ENCODE results near the gene TRIM7. TPM values are rescaled to one million over a fixed set of nuclear protein-coding genes. Genes with fewer than 3 reads are reported as not detected.
"Not testable (repeated sequence)": the region's sequence is repeated elsewhere in the genome, so short reads cannot be mapped to it uniquely, and the experiment has no call there.

Gene TRIM7
- total RNA-seq, 1 donor from 2014 or later, result 4.0 TPM

DNA sequence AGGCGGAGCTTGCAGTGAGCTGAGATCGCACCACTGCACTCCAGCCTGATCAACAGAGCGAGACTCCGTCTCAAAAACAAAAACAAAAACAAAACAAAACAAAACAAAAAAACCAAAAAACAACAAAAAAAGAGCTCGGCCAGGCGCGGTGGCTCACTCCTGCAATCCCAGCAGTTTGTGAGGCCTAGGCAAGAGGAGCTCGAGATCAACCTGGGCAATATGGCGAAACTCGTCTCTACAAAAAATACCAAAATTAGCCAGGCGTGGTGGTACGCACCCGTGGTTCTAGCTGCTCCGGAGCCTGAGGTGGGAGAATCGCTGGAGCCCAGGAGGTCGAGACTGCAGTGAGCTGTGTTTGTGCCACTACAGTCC lies 20.2 kb downstream of the TRIM7 start:
- Mint-ChIP-seq H3K27ac (ENCODE audit: unreplicated experiment) (peak overlapping the region; percentile 99), H3K9me3 (ENCODE audit: unreplicated experiment) (no peaks in the 10 kb centered on the region), H3K36me3 (ENCODE audit: unreplicated experiment) (no peaks in the 10 kb centered on the region), H3K4me1 (ENCODE audit: unreplicated experiment) (peaks cover 19% of the 10 kb centered on the region), H3K4me3 (ENCODE audit: unreplicated experiment) (peak overlapping the region; percentile 86), H3K27me3 (ENCODE audit: unreplicated experiment) (no peaks in the 10 kb centered on the region)
- TF ChIP-seq, protein P1, sequence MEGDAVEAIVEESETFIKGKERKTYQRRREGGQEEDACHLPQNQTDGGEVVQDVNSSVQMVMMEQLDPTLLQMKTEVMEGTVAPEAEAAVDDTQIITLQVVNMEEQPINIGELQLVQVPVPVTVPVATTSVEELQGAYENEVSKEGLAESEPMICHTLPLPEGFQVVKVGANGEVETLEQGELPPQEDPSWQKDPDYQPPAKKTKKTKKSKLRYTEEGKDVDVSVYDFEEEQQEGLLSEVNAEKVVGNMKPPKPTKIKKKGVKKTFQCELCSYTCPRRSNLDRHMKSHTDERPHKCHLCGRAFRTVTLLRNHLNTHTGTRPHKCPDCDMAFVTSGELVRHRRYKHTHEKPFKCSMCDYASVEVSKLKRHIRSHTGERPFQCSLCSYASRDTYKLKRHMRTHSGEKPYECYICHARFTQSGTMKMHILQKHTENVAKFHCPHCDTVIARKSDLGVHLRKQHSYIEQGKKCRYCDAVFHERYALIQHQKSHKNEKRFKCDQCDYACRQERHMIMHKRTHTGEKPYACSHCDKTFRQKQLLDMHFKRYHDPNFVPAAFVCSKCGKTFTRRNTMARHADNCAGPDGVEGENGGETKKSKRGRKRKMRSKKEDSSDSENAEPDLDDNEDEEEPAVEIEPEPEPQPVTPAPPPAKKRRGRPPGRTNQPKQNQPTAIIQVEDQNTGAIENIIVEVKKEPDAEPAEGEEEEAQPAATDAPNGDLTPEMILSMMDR (IDR thresholded peaks at IDR 0.05), result no peak
- no peak for DNase-seq (ENCODE audit: extremely low spot score, unreplicated experiment)

DNA sequence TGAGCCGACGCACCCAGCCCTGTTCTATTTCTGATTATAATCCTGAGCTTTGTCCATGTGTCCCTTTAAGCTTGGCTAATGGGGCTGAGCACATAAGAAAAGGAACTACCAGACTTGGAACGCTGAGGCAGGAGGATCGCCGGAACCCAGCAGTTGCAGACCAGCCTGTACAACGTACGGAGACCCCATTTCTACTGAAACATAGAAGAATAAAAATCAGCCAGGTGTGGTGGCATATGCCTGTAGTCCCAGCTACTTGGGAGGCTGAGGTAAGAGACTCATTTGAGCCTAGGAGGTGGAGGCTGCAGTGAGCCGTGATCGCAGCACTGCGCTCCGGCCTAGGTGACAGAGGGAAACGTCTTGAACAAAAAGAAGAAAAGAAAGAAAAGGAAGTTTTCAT lies 22.3 kb downstream of the TRIM7 start:
- Mint-ChIP-seq H3K27ac (ENCODE audit: unreplicated experiment) (no peak overlapping the region), H3K4me3 (ENCODE audit: unreplicated experiment) (no peak overlapping the region), H3K27me3 (ENCODE audit: unreplicated experiment) (no peaks in the 10 kb centered on the region), H3K4me1 (ENCODE audit: unreplicated experiment) (peaks cover 12% of the 10 kb centered on the region), H3K36me3 (ENCODE audit: unreplicated experiment) (no peaks in the 10 kb centered on the region), H3K9me3 (ENCODE audit: unreplicated experiment) (no peaks in the 10 kb centered on the region)
- DNase-seq (ENCODE audit: extremely low spot score, unreplicated experiment), result no peak
- TF ChIP-seq, protein P1 (IDR thresholded peaks at IDR 0.05), result no peak

DNA sequence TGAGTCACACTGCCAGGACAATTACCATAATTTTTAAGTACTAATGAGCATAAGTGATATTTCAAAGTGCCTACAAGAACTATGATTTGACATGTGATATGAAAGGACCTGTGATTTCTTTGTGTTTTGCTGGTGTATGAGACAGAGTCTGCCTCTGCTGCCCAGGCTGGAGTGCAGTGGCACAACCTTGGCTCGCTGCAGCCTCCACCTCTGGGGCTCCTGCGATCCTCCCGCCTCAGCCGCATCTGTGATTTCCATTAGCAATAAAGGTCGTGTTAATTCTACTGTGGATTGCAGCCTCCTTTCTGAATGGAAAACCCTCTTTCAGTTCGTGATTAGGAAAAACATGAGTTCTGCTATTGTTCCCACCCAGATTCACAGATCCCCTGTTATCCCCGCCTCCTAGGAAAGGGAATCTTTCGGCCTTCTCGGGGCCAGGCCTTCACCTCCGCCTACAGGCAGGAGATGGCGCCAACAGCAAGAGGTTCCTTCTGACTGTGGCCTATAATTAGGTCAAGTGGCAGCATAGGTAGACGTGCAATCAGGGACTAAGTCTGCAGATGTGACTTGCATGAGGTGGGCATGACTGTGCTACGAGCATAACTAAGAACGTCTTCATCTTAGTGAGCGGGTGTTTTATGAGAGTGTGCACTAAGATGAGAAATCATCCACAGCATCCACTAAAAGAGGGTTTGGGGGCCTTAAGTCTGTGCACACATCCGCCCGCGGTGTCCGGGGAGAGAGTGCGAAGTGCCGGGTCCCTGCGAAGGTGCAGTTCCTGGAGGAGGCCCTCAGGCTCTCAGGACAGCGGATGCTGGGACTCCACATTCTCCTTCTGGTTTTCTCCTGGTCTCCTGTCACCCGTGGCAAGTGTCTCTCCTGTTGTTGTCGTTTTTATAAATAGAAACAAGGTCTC lies 23.1 kb downstream of the TRIM7 start:
- TF ChIP-seq, protein P1 (IDR thresholded peaks at IDR 0.05), result peak; percentile 71
- H3K4me1 Mint-ChIP-seq (ENCODE audit: unreplicated experiment), result peaks cover 9% of the 10 kb centered on the region
- H3K4me3 Mint-ChIP-seq (ENCODE audit: unreplicated experiment), result no peak overlapping the region
- H3K9me3 Mint-ChIP-seq (ENCODE audit: unreplicated experiment), result no peaks in the 10 kb centered on the region
- peaks cover 3% of the 10 kb centered on the region for H3K27me3 Mint-ChIP-seq (ENCODE audit: unreplicated experiment)
- no peaks in the 10 kb centered on the region for H3K36me3 Mint-ChIP-seq (ENCODE audit: unreplicated experiment)
- H3K27ac Mint-ChIP-seq (ENCODE audit: unreplicated experiment), result no peak overlapping the region
- no peak for DNase-seq (ENCODE audit: extremely low spot score, unreplicated experiment)

DNA sequence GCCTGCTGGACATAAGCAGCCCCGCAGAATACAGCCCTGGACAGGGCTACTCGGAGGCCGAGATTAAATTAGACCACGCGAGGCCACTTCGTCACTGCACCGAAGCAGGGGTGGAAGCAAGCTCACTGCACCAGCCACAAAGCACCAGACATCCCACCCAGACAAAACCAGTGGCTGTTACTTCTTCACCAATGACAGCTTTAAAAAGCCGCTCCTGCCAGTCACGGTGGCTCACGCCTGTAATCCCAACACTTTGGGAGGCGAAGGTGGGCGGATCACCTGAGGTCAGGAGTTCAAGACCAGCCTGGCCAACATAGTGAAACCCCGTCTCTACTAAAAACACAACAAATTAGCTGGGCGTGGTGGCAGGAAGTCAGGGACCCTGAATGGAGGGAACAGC lies 27.4 kb downstream of the TRIM7 start:
- H3K27ac Mint-ChIP-seq (ENCODE audit: unreplicated experiment); H3K36me3 Mint-ChIP-seq (ENCODE audit: unreplicated experiment); H3K9me3 Mint-ChIP-seq (ENCODE audit: unreplicated experiment); DNase-seq (ENCODE audit: extremely low spot score, unreplicated experiment); H3K4me3 Mint-ChIP-seq (ENCODE audit: unreplicated experiment): not testable (repeated sequence)
- Mint-ChIP-seq H3K4me1 (ENCODE audit: unreplicated experiment) (peaks cover 11% of the 10 kb centered on the region), H3K27me3 (ENCODE audit: unreplicated experiment) (peaks cover 25% of the 10 kb centered on the region)

DNA sequence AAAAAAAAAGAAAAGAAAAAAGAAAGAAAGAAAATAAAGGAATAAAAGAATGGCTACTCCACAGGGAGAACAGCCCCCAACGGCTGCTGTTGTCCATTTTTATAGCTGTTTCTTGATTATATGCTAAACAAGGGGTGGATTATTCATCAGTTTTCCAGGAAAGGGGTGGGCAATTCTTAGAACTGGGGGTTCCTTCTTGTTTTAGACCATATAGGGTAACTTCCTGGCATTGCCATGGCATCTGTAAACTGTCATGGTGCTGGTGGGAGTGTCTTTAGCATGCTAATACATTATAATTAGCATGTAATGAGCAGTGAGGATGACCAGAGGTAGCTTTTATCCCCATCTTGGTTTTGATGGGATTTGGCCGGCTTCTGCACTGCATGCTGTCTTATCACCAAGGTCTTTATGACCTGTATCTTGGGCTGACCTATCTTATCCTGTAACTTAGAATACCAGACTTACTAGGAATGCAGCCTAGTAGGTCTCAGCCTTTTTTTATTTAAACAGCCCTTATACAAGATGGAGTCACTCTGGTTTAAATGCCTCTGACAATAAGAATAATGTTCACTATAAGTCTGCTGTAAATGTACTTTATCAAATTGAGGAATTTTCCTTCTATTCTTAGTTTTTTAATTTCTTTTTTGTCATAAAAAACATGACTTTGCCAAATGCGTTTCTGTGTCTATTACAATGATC lies 28.6 kb downstream of the TRIM7 start:
- H3K4me3 Mint-ChIP-seq (ENCODE audit: unreplicated experiment), result no peak overlapping the region
- H3K27me3 Mint-ChIP-seq (ENCODE audit: unreplicated experiment), result peaks cover 30% of the 10 kb centered on the region

More for the DNA sequence above, 28.6 kb downstream of the TRIM7 start:
- no peaks in the 10 kb centered on the region for H3K36me3 Mint-ChIP-seq (ENCODE audit: unreplicated experiment)
- TF ChIP-seq, protein P1 (IDR thresholded peaks at IDR 0.05), result no peak
- DNase-seq (ENCODE audit: extremely low spot score, unreplicated experiment), result no peak
- no peak overlapping the region for H3K27ac Mint-ChIP-seq (ENCODE audit: unreplicated experiment)
- H3K4me1 Mint-ChIP-seq (ENCODE audit: unreplicated experiment), result peaks cover 11% of the 10 kb centered on the region
- no peaks in the 10 kb centered on the region for H3K9me3 Mint-ChIP-seq (ENCODE audit: unreplicated experiment)

All from osteocyte (in vitro differentiated cells).